Activated naive CD8-positive, alpha-beta T cell treated with anti-CD3 and anti-CD28 coated beads, Interleukin-2, amount 50 U/mL, for 24 hours (primary cell): Measurements from ENCODE around the gene SPRR2D.

ENCODE experiments used
- ATAC-seq: fragments of 150-1000 bp; cut with Tn5 transposase; one replicate; pipeline ENCODE4 v1.10.0; 2021
- DNase-seq: peaks from one replicate; pipeline ENCODE4 v3.0.0; 2021
- H3K27ac Mint-ChIP-seq: one replicate; pipeline ENCODE4 v1.8.0; 2021; ENCODE audit warnings: mild to moderate bottlenecking, mixed read lengths
- H3K27me3 Mint-ChIP-seq: one replicate; pipeline ENCODE4 v1.8.0; 2021; ENCODE audit warnings: mixed read lengths
- H3K36me3 Mint-ChIP-seq: one replicate; pipeline ENCODE4 v1.8.0; 2021; ENCODE audit warnings: low read depth, mixed read lengths
- H3K4me1 Mint-ChIP-seq: one replicate; pipeline ENCODE4 v1.8.0; 2021; ENCODE audit warnings: mixed read lengths
- H3K4me3 Mint-ChIP-seq: one replicate; pipeline ENCODE4 v1.8.0; 2021; ENCODE audit warnings: mild to moderate bottlenecking, moderate library complexity, mixed read lengths
- H3K9me3 Mint-ChIP-seq: one replicate; pipeline ENCODE4 v1.8.0; 2021; ENCODE audit warnings: mixed read lengths

SPRR2D gene

GRCh38 chr1:152995842-152996241, 45.1 kb downstream of the SPRR2D start:
- DNase-seq, result no peak
- Mint-ChIP-seq H3K27ac (no peak overlapping the region), H3K4me1 (no peaks in the 10 kb centered on the region), H3K4me3 (no peak overlapping the region), H3K9me3 (peaks cover 4% of the 10 kb centered on the region), H3K36me3 (no peaks in the 10 kb centered on the region), H3K27me3 (peaks cover 21% of the 10 kb centered on the region)
- no peak for ATAC-seq

GRCh38 chr1:152993186-152993585, 47.7 kb downstream of the SPRR2D start:
- ATAC-seq (no peak), DNase-seq (no peak)
- Mint-ChIP-seq H3K4me3 (no peak overlapping the region), H3K27ac (no peak overlapping the region), H3K9me3 (peaks cover 4% of the 10 kb centered on the region), H3K27me3 (peaks cover 15% of the 10 kb centered on the region), H3K4me1 (no peaks in the 10 kb centered on the region), H3K36me3 (no peaks in the 10 kb centered on the region)
